HL-60 (cell line): Measurements from ENCODE around the gene MCU.

ENCODE experiments used
- DNase-seq, 2 experiments: peaks; one replicate each; pipeline ENCODE4 v3.0.0-alpha.2; 2010 to 2020; ENCODE audit warnings: low read depth in 1 of 2, low spot score in 1 of 2
- H3K27ac ChIP-seq: fragments of 250-450 bp; sonication (Bioruptor Pico); replicated peaks from 2 replicates; pipeline ENCODE4 v1.5.1; 2020; ENCODE audit warnings: mild to moderate bottlenecking, moderate library complexity
- H3K27me3 ChIP-seq: fragments of 250-450 bp; sonication (Bioruptor Pico); 2 replicates; pipeline ENCODE4 v1.5.1; 2021; ENCODE audit warnings: mild to moderate bottlenecking, moderate library complexity; ENCODE audit not compliant: insufficient read depth, poor library complexity, severe bottlenecking
- H3K4me3 ChIP-seq: replicated peaks from 2 replicates; pipeline ENCODE4 v1.5.1; 2011; ENCODE audit warnings: mild to moderate bottlenecking, control low read depth, low read length; ENCODE audit not compliant: insufficient read depth
- CTCF ChIP-seq: IDR thresholded peaks from one replicate; pipeline ENCODE4 v1.5.1; 2011; ENCODE audit warnings: low read length, control low read depth, inconsistent platforms; ENCODE audit not compliant: insufficient read depth
- GABPA ChIP-seq: IDR thresholded peaks from 2 replicates; pipeline ENCODE4 v1.6.1; 2012; ENCODE audit warnings: low read depth
- POLR2AphosphoS5 ChIP-seq: IDR thresholded peaks from 2 replicates; pipeline ENCODE4 v1.6.1; 2012; ENCODE audit warnings: low read depth
- SPI1 ChIP-seq: IDR thresholded peaks from 2 replicates; pipeline ENCODE4 v1.6.1; 2012; ENCODE audit warnings: low read depth, mild to moderate bottlenecking, borderline replicate concordance
- TF ChIP-seq, protein P1 (sequence below): IDR thresholded peaks from 2 replicates; pipeline ENCODE4 v1.6.1; 2012; ENCODE audit warnings: low read depth; ENCODE audit not compliant: insufficient replicate concordance

MCU gene

DNA sequence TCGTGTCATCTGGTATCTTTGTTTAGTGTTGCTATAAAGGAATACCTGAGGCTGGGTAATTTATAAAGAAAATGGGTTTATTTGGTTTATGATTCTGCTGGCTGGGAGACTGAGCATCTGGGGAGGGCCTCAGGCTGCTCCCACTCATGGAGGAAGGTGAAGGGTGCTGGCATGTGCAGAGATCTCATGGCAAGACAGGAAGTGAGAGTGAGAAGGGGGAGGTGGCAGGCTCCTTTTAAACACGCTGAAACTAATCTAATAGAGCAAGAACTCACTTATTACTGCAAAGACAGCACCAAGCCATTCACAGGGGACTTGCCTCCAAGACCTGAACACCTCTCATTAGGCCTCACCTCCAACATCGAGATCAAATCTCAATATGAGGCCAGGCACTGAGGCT, 212.9 kb downstream of the MCU start:
- Histone ChIP-seq H3K27ac (no peak overlapping the region), H3K27me3 (no peaks in the 10 kb centered on the region), H3K4me3 (no peak overlapping the region)
- TF ChIP-seq GABPA (no peak), POLR2AphosphoS5 (no peak), CTCF (no peak), SPI1 (no peak)
- TF ChIP-seq, protein P1, sequence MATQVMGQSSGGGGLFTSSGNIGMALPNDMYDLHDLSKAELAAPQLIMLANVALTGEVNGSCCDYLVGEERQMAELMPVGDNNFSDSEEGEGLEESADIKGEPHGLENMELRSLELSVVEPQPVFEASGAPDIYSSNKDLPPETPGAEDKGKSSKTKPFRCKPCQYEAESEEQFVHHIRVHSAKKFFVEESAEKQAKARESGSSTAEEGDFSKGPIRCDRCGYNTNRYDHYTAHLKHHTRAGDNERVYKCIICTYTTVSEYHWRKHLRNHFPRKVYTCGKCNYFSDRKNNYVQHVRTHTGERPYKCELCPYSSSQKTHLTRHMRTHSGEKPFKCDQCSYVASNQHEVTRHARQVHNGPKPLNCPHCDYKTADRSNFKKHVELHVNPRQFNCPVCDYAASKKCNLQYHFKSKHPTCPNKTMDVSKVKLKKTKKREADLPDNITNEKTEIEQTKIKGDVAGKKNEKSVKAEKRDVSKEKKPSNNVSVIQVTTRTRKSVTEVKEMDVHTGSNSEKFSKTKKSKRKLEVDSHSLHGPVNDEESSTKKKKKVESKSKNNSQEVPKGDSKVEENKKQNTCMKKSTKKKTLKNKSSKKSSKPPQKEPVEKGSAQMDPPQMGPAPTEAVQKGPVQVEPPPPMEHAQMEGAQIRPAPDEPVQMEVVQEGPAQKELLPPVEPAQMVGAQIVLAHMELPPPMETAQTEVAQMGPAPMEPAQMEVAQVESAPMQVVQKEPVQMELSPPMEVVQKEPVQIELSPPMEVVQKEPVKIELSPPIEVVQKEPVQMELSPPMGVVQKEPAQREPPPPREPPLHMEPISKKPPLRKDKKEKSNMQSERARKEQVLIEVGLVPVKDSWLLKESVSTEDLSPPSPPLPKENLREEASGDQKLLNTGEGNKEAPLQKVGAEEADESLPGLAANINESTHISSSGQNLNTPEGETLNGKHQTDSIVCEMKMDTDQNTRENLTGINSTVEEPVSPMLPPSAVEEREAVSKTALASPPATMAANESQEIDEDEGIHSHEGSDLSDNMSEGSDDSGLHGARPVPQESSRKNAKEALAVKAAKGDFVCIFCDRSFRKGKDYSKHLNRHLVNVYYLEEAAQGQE, result no peak
- DNase-seq, result no peak

- TF ChIP-seq POLR2AphosphoS5 (no peak), SPI1 (no peak), GABPA (no peak), CTCF (no peak)
- TF ChIP-seq, protein P1, result no peak
- no peak overlapping the region for H3K4me3 ChIP-seq
- DNase-seq, result no peak
- H3K27ac ChIP-seq, result no peak overlapping the region
- no peaks in the 10 kb centered on the region for H3K27me3 ChIP-seq
Measured at GRCh38 chr10:72906446-72906845, 214.5 kb downstream of the MCU start.

DNA sequence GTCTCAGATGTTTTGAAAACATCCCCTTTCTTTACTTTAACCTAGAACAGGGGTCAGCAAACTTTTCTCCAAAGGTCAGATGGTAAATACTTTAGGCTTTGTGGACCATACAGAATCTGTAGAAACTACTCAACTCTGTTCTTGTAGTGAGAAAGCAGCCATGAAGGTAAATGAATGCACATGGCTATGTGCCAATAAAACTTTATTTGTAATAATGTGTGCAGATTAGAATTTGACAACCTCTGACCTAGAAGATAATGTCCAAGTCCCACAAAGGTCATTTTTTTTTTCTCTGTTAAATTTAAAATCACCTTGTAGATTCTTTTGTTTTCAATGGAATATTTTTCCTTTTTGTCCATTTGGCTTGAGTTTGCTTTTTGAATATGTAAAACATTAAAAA, 218.8 kb downstream of the MCU start:
- Histone ChIP-seq H3K27ac (no peak overlapping the region), H3K27me3 (no peaks in the 10 kb centered on the region), H3K4me3 (no peak overlapping the region)
- DNase-seq, result no peak
- TF ChIP-seq SPI1 (no peak), CTCF (no peak), GABPA (no peak), POLR2AphosphoS5 (no peak)
- TF ChIP-seq, protein P1, result no peak
